Measurements from ENCODE around the gene FRMPD1.
"Not testable (repeated sequence)": the region's sequence is repeated elsewhere in the genome, so short reads cannot be mapped to it uniquely, and the experiment has no call there.

FRMPD1 gene

DNA sequence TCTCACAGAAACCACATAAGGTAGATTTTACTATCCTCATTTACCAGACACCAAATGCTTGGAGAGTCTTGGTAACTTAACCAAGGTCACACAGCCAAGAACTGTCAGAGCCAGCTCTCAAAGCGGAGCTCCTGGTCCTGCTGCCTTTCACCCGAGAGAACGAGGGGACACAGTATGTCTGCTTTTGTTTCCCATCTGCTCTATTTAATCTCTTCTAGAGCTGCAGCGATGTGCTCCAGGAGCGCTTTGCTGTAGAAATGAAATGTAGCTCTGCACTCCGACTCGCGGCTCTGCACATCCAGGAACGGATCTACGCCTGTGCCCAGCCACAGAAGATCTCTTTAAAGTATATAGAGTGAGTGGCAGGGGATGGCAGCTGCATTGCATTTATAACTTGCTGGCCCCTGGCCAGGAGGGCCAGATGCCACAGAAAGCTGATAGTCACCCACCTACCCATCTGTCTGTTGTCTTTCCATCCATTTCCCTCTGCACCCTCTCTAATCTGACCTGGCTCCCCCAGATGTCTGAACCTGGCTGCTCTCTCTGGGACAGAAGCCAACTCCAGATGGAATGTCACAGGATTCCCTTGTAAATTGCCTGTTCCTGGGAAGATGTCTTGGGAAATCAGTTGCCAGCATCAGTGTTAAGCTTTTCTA is 81.5 kb downstream of the FRMPD1 start:
- peak in 14 of 58 donors; percentile 4 to 30 (median 12) for DNase-seq

DNA sequence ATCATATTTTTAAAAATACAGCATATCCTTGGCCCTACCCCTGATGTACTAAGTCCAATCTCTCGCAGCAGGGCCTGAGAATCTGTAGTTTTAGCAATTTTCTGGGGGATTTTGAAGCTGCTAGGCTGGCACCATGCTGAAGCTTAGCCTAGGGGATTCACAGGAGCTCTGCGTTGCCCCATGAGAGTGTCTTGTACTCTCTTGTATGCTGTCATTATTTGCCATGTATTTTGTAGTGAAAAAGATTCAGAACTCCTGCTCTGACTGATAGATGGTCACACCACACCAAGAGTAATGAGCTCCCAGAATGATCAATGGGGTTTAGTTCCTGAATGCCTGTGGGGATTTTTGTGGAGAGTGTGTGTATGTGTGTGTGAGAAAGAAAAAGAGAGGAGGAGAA is 82.2 kb downstream of the FRMPD1 start:
- no peak for DNase-seq

- DNase-seq, result no peak
Measured at GRCh38 chr9:37739222-37739621, 88.5 kb downstream of the FRMPD1 start.

DNA sequence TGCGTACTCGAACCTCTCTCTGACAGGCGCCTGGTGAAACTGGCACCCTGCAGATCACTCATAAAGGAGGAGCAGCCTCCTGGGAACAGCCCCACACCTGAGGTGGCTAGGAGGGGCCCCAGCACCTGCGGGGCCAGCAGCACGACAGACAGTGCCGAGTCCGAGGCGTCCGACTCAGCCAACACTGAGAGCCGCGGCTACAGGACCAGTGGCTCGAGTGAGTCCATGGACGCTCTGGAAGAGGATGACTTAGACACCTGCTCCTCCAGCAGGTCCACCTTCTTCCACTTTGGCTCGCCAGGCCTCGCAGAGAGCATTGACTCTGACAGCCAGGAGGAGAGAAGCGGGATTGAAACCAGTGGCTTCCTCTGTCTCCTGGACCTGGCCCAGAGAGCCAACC is 89.4 kb downstream of the FRMPD1 start:
- no peak for DNase-seq

DNA sequence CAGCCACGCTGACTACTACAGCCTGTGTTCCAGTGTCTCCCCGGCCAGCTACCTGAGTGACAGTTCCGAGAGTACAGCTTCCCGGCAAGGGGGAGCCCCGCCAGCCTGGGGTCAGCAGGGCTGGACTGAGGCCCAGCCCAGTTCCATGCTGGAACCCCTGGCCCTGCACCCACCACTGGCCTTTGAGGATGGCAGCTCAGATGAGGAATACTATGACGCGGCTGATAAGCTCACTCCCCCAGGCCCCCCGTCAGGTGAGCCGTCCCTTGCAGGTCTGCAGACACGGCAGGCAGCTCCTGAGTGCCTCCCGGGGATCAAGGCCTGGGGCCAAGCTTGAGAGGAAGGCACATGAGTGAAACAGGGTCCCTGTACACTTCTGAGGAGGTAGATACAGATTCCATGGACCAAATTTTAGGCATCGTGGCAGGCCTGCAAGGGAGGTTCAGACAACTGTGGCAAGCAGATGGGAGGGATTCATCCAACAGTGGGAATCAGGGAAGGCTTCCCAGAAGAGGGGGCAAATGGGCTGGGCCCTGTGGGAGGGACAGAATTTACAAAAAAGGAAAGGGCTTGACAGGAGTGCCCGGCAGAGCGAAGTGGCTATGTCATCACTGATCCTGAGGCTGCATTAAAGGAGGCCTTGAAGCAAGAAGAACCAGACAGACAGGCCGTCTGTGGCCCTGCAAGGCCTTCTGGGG is 90.0 kb downstream of the FRMPD1 start:
- no peak for DNase-seq

GRCh38 chr9:37745970-37746369 is 95.2 kb downstream of the FRMPD1 start:
- DNase-seq, result no peak

GRCh38 chr9:37746448-37747270 is 95.9 kb downstream of the FRMPD1 start:
- no peak for DNase-seq

- DNase-seq, result peak in 41 of 58 donors; percentile 4 to 69 (median 23)
Measured at GRCh38 chr9:37747271-37747753, 96.6 kb downstream of the FRMPD1 start.

DNA sequence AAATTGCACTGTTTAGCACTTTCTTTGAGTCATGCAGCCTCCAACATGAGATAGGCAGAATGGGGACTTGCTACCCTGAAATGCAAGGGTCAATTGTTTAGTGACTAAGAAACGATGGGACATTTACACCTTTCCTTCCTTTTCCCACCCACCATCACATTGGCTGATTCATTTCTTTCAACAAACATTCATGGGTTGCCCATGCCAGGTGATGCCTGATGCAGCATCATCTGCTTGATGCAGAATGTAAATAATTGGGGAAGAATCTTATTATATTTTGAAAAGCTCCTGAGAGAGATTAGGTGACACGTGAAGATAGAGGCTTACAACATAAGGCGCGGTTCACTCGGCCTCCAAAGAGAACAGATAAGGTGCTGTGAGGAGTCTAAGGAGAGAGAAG is 98.4 kb downstream of the FRMPD1 start:
- DNase-seq, result no peak

GRCh38 chr9:37751186-37751585 is 100.4 kb downstream of the FRMPD1 start:
- no peak for DNase-seq

DNA sequence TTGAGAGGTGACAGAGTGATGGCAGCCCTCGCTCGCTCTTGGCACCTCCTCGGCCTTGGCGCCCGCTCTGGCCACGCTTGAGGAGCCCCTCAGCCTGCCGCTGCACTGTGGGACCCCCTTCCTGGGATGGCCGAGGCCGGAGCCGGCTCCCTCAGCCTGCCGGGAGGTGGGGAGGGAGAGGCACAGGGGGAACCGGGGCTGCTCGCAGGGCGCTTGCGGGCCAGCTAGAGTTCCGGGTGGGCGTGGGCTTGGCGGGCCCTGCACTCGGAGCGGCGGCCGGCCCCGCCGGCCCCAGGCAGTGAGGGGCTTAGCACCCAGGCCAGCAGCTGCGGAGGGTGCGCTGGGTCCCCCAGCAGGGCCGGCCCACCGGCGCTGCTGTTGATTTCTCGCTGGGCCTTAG is 101.0 kb downstream of the FRMPD1 start:
- DNase-seq, result not testable (repeated sequence)

- not testable (repeated sequence) for DNase-seq
Measured at GRCh38 chr9:37752112-37752511, 101.4 kb downstream of the FRMPD1 start.

GRCh38 chr9:37752642-37753488 is 102.1 kb downstream of the FRMPD1 start:
- no peak for DNase-seq

DNA sequence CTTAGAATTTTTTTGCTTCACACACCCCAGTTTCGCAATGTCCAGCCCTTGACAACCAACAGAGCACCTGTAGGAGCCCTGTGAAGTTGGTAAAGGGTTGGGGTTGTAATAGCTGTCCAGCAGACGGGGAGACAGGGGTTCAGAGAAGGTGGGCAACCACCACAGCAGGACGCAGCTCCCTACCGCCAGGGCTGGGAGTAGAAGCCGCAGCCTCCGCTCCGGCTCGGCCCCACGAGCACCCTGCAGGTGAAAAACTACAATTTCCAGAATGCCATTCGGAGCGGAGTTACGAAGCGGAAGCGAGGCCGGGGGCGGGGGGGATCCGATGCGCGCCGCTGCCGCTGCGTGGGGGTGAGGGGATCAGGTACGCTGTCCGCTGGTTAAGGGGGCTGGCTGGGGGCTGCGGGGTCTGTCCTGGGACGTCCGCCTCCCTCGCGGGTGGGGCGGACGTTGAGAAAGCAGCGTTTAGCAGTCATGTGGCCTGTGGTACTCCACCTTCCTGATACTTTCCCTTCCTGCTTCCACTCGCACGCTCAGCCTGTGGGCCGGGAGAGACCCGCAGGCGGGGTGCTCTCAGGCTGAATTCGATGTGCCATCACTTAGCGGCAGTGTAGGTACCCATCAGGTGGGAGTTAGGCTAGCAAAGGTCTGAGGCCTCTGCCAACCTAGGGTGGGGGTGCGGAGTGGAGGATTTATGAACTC is 102.9 kb downstream of the FRMPD1 start, which contains the start of gene TRMT10B:
TSS of gene TRMT10B (plus strand) at position 317 of the 702 bp plus-strand sequence. CDS start 8,127 bp downstream, outside the sequence.
- peak in 56 of 58 donors; percentile 9 to 80 (median 56) for DNase-seq

DNA sequence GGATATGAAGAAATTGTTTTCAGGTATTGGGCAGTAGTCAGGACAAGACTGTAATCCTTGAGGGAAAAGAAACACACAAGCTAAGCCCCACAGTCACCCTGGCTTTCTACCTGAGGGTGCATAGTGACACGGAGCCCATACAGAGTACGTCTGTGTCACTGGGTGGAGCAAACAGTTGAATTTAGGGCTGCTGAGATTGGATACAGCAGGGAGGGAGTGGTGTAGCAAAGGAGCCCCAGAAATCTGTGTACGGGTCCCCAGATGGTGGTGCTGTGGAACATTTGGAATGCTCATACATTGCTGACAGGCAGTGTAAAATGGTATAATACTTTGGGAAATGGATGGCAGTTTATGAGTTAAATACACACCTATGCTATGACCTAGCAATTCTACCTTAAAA is 108.0 kb downstream of the FRMPD1 start:
- DNase-seq, result no peak

DNA sequence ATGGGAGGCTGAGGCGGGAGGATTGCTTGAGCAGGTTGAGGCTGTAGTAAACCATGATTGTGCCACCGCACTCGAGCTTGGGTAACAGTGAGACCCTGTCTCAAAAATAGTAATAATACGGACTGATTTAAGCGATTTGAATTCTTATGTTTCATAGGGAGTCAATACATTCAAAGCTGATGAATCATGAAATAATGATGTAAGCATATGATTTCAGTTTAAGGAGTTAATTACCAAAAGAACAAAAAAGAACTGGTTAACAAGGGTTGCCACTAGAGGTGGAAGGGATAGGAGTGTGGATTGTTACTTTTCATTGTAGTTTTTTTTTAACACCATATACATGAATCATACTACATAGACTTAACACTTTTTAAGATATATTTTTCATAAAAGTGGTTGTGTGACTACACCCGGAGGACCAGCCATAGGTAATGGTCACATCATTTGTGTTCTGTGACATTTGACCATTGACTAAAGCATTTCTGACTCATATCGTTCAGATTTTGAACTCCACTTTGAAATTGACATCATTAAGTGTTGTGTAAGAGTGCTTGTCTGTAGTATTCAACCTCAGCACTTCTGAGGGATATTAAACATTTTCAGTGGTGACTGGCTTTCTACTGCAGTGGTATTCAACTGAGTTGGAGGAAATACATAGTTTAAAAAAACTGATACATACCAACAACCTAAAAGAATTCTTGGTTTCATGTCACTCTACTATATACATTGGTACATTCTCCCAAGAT is 109.8 kb downstream of the FRMPD1 start:
- no peak for DNase-seq

DNA sequence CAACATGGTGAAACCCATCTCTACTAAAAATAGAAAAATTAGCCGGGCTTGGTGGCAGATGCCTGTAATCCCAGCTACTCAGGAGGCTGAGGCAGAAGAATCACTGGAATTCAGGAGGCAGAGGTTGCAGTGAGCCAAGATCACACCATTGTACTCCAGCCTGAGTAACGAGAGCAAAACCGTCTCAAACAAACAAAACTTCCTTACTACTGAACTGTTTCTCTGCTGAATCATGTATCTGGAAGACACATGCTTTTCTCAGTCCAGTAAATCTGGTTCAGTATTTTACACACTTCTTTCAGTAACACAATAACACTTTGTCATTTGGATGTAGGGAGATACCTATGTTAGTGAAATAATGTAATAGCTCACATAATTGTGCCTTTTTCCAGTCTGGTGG is 110.8 kb downstream of the FRMPD1 start:
- DNase-seq, result no peak

DNA sequence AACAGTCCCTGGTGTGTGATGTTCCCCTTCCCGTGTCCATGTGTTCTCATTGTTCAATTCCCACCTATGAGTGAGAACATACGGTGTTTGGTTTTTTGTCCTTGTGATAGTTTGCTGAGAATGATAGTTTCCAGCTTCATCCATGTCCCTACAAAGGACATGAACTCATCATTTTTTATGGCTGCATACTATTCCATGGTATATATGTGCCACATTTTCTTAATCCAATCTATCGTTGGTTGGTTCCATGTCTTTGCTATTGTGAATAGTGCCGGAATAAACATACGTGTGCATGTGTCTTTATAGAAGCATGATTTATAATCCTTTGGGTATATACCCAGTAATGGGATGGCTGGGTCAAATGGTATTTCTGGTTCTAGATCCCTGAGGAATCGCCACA is 114.5 kb downstream of the FRMPD1 start:
- not testable (repeated sequence) for DNase-seq

- DNase-seq, result no peak
Measured at GRCh38 chr9:37769306-37769705, 118.6 kb downstream of the FRMPD1 start.

Data from anterior cingulate cortex (tissue), 58 donors.